Amygdala (tissue), 56 donors: ENCODE results near the gene ZBTB40.

Experiments used
- DNase-seq, 56 donors: peaks; one replicate each; lab custom pipeline; 2025; lab: John Stamatoyannopoulos, UW

The ZBTB40 gene

GRCh38 chr1:22551591-22551990, 99.9 kb downstream of the ZBTB40 start:
- no peak for DNase-seq

DNA sequence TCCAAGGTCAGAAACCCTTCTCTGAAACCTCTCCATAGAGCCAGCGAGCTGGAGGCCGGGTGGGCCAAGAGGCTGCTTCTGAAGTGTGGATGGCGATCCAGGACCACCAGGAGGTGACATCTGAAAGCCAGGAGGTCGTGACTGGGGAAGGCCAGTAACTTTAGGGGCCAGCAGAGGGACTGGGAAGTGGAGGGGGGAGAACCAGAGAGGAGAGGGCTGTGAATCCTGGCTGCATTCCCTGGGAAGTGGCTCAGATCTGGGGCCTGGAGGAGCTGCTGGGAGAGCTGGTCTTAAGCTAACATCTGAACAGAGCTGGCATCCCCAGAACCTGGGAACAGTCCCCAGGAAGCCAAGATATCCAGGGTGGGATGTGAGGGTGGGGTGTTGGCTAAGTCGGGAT, 100.4 kb downstream of the ZBTB40 start:
- no peak for DNase-seq

DNA sequence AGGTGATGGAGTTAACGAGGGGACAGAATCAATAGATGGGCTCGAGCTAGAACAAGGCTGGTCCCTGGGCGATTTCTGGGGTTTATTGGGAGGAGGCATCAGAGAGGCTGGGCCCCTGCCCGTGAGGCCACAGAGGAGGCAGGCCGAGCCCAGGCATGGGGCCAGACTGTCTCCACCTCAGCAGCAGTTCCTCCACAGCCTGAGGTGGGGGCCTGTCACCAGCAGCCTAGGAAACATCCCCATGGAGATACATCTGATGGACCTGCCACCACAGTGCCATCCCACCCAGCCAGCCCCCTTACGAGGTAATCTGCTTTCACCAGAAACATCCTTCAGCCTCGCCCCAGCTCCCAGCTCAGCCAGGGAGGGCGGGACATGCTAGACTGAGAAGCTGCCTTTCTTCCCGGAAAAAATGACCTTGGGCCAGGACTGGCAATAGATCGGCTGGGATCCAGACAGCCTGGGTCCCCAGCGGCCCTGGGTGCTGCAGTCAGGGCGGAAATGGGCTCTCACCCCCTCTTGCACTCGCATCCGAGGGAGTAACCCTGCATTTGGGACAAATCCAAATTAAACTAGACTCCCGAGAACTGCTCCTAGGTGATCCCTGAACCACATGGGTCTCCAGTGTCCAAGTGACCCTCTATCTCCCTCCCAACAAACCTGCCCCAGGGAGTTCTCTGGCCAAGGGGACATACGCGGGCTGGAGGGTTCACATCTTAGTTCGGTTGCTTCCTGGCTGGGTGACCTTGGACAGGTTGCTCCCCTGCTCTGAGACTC, 101.6 kb downstream of the ZBTB40 start:
- no peak for DNase-seq

DNA sequence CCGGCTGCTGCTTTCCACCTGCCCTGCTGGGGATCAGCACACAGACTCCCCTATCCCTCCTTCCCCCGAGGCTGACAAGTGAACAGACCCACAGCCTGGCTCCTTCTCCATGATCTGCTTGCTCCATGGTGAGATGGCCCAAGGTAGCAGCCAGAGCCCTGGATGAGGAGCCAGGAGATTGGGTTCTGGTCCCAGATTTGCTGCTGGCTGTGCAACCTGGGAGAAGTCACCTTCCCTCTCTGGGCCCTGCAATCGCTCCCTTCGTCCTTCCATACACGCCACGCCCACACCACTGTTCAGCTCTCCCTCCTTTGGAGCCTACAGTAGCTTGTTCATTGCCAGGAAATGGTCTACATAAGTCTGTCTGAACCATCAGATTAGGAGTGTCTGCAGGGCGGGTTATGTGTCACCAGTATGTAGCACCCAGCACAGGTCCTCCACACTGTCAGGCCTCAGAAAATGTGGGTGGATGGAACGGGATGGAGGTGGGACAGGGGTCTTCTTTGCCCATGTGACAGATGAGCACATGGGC, 102.4 kb downstream of the ZBTB40 start:
- no peak for DNase-seq

GRCh38 chr1:22555371-22555656, 103.7 kb downstream of the ZBTB40 start:
- no peak for DNase-seq

GRCh38 chr1:22556391-22557104, 104.9 kb downstream of the ZBTB40 start:
- DNase-seq, result no peak

DNA sequence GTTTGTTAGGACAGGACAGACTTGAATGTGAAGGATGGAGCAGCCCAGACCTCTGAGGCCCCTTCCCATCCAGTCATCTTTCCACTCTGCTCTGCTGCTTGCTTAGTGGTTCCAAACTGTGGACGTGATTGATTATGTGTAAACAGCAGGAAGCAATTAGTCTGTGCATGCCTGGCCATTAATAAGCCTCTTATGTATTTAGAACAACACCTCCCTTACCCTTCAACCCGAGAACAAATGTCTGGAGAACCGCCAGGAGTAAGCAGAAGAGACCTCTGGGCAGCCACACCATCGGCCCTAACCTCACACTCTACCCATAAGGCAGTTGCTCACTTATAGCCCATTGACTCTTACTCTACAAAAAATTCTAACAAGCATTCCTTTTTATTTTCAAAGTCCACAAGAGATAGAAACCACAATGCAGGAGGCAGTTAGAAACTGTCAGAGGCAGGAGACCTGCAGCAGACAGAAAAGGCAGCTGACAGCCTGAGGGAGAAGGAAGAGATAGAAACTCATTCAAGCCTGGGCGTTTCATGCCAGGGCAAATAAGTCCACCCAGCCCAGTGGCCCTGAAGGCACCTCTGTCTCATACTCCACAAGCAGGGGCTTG, 105.8 kb downstream of the ZBTB40 start:
- DNase-seq, result no peak

- peak in 1 of 56 donors; percentile 17 for DNase-seq
Observed at GRCh38 chr1:22562584-22563583, 111.2 kb downstream of the ZBTB40 start, which contains the start of gene EPHA8. EPHA8 (plus strand) TSS chr1:22563489; CDS start chr1:22563636, 147 bp downstream.

DNA sequence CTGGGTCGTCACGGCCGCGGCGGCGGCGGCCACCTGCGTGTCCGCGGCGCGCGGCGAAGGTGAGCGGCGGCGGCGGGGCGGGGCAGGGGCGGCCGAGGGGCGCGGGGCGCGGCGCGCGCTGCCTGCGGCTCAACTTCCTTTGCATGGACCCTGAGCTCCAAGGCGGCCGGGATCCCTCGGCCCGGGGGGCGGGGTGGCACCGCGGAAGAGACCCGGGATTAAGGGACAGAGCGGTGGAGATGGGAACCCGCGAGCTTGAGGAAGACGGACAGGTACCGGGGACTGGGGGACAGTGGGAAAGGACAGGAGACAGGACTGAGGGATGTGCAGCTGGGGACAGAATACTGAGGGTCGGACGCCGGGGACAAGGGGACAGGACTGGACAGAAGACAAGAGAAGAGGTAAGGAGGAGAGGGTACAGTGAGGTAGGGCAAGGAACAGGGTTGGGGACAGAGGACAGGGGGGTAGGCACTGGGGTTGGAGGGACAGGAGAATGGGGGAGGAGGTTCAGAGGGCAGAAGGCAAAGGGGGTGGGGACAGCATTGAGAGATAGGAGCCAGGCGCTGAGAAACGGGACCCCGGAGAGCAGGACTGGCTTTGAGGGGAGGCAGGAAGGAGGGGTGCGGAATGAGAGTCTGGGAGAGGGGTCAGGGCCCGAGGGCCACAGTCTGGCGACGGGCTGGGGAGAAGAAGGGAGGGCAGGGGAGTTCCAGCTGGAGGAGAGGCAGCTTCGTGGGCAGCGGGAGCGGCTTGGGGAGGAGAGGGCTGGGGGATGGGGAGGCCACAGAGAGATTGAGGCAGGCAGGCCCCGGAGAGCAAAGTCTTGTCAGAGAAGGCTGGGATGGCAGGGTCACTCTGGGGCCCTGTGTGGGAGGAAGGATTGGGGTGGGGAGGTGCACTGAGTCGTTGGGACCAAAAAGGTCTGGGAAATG, 112.3 kb downstream of the ZBTB40 start:
- peak in 1 of 56 donors; percentile 34 for DNase-seq

GRCh38 chr1:22566161-22566560, 114.5 kb downstream of the ZBTB40 start:
- no peak for DNase-seq

- DNase-seq, result no peak
Observed at GRCh38 chr1:22567197-22567596, 115.5 kb downstream of the ZBTB40 start.

DNA sequence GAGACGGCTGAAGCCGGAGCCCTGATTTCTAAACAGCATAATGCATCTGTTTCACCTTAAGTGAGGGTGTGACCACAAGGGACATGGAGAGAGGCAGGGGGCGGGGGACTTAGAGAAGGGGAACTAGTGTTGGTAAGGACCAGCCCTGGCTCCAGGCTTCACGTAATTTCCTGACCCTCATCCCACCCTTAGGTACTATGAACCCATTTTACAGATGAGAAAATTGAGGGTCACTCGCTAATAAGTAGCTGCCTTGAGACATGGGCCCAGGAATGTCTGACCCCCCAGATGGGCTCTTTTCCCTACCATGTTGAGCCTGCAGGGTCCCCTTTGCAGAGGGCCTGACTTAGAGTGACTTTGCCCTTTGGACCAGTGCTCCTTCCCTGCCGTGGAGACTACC, 116.3 kb downstream of the ZBTB40 start:
- DNase-seq, result no peak

DNA sequence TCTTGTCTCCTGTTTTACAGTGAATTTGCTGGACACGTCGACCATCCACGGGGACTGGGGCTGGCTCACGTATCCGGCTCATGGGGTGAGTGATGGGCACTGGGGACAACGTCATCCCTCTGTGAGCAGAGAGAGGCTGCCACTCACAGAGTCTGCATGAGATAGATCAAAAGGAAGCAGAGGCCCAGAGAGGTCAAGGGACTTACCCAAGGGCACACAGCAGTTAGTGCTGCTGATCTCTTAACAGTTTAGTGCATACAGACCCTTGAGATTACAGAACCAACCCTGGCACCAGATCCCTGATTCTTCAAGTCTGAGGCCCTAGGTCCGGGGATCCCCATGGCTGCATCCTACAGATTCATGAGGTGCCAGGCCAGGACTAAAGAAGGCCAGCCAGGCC, 117.6 kb downstream of the ZBTB40 start:
- DNase-seq, result no peak

GRCh38 chr1:22570140-22570909, 118.7 kb downstream of the ZBTB40 start:
- DNase-seq, result no peak

GRCh38 chr1:22572818-22573217, 121.2 kb downstream of the ZBTB40 start:
- no peak for DNase-seq

DNA sequence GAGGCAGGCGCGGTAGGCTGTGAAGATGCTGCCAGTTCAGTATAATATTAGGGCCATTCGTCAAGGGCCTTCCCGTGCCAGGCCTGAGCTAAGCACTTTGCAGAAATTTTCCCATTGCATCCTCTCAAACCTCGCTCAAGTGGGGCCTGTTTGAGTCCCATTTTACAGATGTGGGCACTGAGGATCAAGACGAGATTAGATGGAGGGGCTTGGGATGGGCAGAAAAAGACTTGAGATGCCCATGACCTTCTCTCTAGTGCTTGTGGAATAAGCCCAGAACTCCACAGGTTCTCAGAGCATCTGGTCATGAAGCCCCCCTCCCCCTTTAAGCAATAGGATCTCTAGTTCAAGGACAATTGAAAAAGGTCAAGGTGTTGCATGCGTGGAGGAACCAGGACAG, 121.6 kb downstream of the ZBTB40 start:
- no peak for DNase-seq

DNA sequence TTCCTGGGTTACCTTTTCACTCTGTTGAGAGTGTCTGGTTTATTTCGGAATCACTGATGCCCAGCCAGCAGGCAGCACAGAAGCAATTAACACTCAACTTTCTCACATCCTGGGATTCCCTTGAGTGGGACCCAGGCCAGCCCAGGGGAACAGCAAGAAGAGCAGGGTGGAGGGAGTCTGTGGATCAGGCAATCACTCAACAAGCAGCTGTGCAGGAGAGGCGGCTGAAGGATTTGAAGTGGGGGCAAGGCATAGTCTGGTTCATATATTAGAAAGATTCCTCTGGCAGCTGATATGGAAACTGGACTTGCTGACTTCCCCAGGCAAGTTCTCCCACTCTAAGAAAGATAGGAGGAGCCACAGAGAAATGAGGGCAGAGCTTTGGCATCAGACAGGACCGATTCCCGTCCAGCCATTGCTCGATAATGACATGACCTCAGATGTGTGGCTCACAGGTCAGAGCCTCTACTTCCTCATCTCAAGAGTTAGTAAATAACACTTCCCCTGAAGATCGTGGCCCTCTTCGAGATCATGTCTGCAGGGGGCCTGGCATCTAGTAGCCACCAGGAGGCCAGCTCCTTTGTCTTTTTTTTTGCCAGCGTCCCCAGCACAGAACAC, 124.0 kb downstream of the ZBTB40 start:
- DNase-seq, result no peak

- no peak for DNase-seq
Observed at GRCh38 chr1:22576150-22576544, 124.5 kb downstream of the ZBTB40 start.
